ENCODE data around the gene PITRM1. TPM values are rescaled to one million over a fixed set of nuclear protein-coding genes. Genes with fewer than 3 reads are reported as not detected.

PITRM1 gene
- total RNA-seq, 2 donors from 2014 or later, result 43.7 to 52.3 TPM

- H3K27ac ChIP-seq, result no peak overlapping the region
- H3K27me3 ChIP-seq, result no peaks in the 10 kb centered on the region
- TF ChIP-seq CTCF (IDR thresholded peaks at IDR 0.05), result no peak
- no peak for DNase-seq
- H3K9ac ChIP-seq (ENCODE audit: low read depth in 2 of 2, low read length in 2 of 2), result no peak overlapping the region
- intact Hi-C loops (cut with DNase I), result no loop called here
- H3K36me3 ChIP-seq, result peaks cover 19% of the 10 kb centered on the region
- H3K9me3 ChIP-seq, result no peaks in the 10 kb centered on the region
- H3K4me1 ChIP-seq, result no peaks in the 10 kb centered on the region
- H3K4me3 ChIP-seq, result no peak overlapping the region
Measured at GRCh38 chr10:3110782-3111620, 61.6 kb downstream of the PITRM1 start.

- H3K9me3 ChIP-seq, result no peaks in the 10 kb centered on the region
- no peak for TF ChIP-seq CTCF (IDR thresholded peaks at IDR 0.05)
- no peak overlapping the region for H3K27ac ChIP-seq
- intact Hi-C loops (cut with DNase I), result no loop called here
- no peaks in the 10 kb centered on the region for H3K4me1 ChIP-seq
- DNase-seq, result no peak
- peaks cover 22% of the 10 kb centered on the region for H3K36me3 ChIP-seq
- no peak overlapping the region for H3K4me3 ChIP-seq
- no peak overlapping the region for H3K9ac ChIP-seq (ENCODE audit: low read depth in 2 of 2, low read length in 2 of 2)
- H3K27me3 ChIP-seq, result no peaks in the 10 kb centered on the region
Measured at GRCh38 chr10:3109633-3110032, 62.9 kb downstream of the PITRM1 start.

- no peak for TF ChIP-seq CTCF (IDR thresholded peaks at IDR 0.05)
- Histone ChIP-seq H3K9ac (ENCODE audit: low read depth in 2 of 2, low read length in 2 of 2) (no peak overlapping the region), H3K4me3 (no peak overlapping the region), H3K27ac (no peak overlapping the region), H3K9me3 (no peaks in the 10 kb centered on the region), H3K4me1 (no peaks in the 10 kb centered on the region), H3K27me3 (no peaks in the 10 kb centered on the region), H3K36me3 (peaks cover 26% of the 10 kb centered on the region)
- no peak for DNase-seq
- intact Hi-C loops (cut with DNase I), result no loop called here
Measured at GRCh38 chr10:3109196-3109595, 63.4 kb downstream of the PITRM1 start.

- intact Hi-C loops (cut with DNase I), result no loop called here
- no peak overlapping the region for H3K4me3 ChIP-seq
- peaks cover 27% of the 10 kb centered on the region for H3K36me3 ChIP-seq
- no peak overlapping the region for H3K27ac ChIP-seq
- no peak for TF ChIP-seq CTCF (IDR thresholded peaks at IDR 0.05)
- DNase-seq, result no peak
- no peaks in the 10 kb centered on the region for H3K27me3 ChIP-seq
- no peak overlapping the region for H3K9ac ChIP-seq (ENCODE audit: low read depth in 2 of 2, low read length in 2 of 2)
- no peaks in the 10 kb centered on the region for H3K4me1 ChIP-seq
- no peaks in the 10 kb centered on the region for H3K9me3 ChIP-seq
Measured at GRCh38 chr10:3108575-3109105, 63.9 kb downstream of the PITRM1 start.

GRCh38 chr10:3108033-3108432 lies 64.5 kb downstream of the PITRM1 start:
- no peaks in the 10 kb centered on the region for H3K4me1 ChIP-seq
- H3K27me3 ChIP-seq, result no peaks in the 10 kb centered on the region
- intact Hi-C loops (cut with DNase I), result no loop called here
- no peak for DNase-seq
- H3K9me3 ChIP-seq, result no peaks in the 10 kb centered on the region
- peaks cover 27% of the 10 kb centered on the region for H3K36me3 ChIP-seq
- no peak overlapping the region for H3K4me3 ChIP-seq
- H3K27ac ChIP-seq, result no peak overlapping the region
- H3K9ac ChIP-seq (ENCODE audit: low read depth in 2 of 2, low read length in 2 of 2), result no peak overlapping the region
- no peak for TF ChIP-seq CTCF (IDR thresholded peaks at IDR 0.05)
